ENCODE data around the gene LGALS3BP. TPM values are rescaled to one million over a fixed set of nuclear protein-coding genes. Genes with fewer than 3 reads are reported as not detected.
A peak's percentile ranks its signal among the peaks of the same experiment; 100 is the strongest.

The LGALS3BP gene
- total and polyA plus RNA-seq, 2 experiments from 2014 or later = 15.1 to 36.5 TPM

DNA sequence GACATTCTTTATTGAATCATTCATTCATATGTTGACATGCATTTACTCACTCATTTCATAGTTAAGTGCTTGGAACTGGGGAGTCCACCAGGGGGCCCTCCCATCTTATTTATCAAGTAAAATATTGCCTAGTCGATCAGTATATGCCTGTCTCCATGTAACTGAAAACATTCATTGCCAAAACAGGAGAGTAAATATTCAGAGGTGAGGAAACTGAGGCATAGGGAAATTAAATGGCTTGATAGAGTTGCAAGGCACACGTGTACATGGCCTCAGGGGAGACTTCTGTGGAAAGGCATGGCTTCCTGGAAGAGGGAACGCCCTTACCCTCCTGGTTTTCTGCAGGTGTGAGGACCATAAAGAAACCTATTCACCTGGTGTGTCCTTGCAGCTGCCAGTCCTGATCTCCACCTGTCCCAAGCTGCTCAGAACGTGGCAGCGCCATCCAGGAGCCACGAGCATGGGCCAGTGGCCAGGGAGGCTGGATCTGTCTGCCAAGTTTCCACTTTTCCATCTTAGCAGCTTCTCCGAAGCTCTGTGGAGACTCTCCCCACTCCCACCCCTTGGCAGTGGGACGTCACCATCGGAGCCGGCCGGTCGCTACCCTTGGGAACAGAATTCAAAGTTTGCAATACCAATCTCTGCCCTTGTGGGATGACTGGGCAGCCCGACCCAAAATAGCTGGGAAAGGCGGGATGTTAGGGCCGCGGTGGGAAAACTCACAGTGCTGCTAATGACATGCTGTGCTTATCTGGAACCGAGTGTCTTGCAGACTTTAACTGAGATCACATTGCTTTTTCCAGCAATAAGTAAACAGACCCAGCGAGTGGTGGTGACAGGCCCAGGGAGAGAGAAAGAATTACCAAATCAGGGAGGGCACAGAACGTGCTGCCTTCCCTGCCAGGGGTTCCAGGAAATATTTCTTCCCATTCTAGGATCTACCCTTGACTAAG, 40.2 kb upstream of the LGALS3BP start:
- Histone ChIP-seq H3F3A (replicated peaks; ENCODE audit: low read depth) (0 out of 2 replicates have a peak, but pooled peaks cover 2% of the 10 kb centered on the region), H3K79me2 (replicated peaks; ENCODE audit: insufficient read depth) (no peaks in the 10 kb centered on the region), H3K36me3 (ENCODE audit: insufficient read depth) (no peaks in the 10 kb centered on the region), H4K20me1 (replicated peaks; ENCODE audit: insufficient read depth) (no peaks in the 10 kb centered on the region), H2AFZ (no peak overlapping the region), H3K4me2 (no peak overlapping the region), H3K27me3 (ENCODE audit: insufficient read depth) (peaks cover 52% of the 10 kb centered on the region), H3K9me2 (ENCODE audit: insufficient read depth) (no peaks in the 10 kb centered on the region), H3K27ac (ENCODE audit: low read depth) (no peak overlapping the region), H3K4me3 (no peak overlapping the region), H3K4me1 (ENCODE audit: insufficient read depth) (peaks cover 7% of the 10 kb centered on the region)
- Mint-ChIP-seq H3K9me3 (peaks cover 24% of the 10 kb centered on the region), H3K27ac (no peak overlapping the region), H3K27me3 (ENCODE audit: insufficient read depth, low read depth, poor library complexity) (peaks cover 42% of the 10 kb centered on the region), H3K36me3 (ENCODE audit: low read depth) (peaks cover 5% of the 10 kb centered on the region; the same call in 2 of the 3 replicates), H3K4me1 (peaks cover 17% of the 10 kb centered on the region), H3K4me3 (no peak overlapping the region)
- TF ChIP-seq CREB1 (CRISPR knock-in tag; IDR thresholded peaks at IDR 0.05; ENCODE audit: low read depth) = no peak
- TF ChIP-seq, protein P1, sequence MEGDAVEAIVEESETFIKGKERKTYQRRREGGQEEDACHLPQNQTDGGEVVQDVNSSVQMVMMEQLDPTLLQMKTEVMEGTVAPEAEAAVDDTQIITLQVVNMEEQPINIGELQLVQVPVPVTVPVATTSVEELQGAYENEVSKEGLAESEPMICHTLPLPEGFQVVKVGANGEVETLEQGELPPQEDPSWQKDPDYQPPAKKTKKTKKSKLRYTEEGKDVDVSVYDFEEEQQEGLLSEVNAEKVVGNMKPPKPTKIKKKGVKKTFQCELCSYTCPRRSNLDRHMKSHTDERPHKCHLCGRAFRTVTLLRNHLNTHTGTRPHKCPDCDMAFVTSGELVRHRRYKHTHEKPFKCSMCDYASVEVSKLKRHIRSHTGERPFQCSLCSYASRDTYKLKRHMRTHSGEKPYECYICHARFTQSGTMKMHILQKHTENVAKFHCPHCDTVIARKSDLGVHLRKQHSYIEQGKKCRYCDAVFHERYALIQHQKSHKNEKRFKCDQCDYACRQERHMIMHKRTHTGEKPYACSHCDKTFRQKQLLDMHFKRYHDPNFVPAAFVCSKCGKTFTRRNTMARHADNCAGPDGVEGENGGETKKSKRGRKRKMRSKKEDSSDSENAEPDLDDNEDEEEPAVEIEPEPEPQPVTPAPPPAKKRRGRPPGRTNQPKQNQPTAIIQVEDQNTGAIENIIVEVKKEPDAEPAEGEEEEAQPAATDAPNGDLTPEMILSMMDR (conservative IDR thresholded peaks at IDR 0.05; ENCODE audit: low read depth in 2 of 2) = peak; percentile 64 to 72
- ATAC-seq = no peak
- DNase-seq (ENCODE audit: low spot score) = peak; percentile 63

DNA sequence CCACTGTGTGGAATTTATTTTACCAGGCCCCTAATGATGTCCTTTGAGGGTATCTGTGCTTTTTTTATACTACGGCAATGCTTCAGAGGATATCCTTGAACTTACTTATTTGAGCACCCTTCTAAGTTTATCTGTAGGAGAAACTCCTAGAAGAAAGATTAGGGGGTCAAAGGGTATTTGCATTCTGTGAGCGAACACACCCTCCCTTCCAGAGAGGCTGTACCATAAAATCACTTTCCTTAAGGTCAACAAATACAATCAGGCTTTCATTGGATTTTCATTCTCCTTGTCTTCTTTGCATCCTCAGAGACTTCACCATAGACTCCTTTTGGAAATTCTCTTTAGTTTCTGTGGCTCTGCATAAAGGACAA, 39.5 kb upstream of the LGALS3BP start:
- Mint-ChIP-seq H3K4me1 (peaks cover 17% of the 10 kb centered on the region), H3K36me3 (ENCODE audit: low read depth) (peaks cover 5% of the 10 kb centered on the region; the same call in 2 of the 3 replicates), H3K27me3 (ENCODE audit: insufficient read depth, low read depth, poor library complexity) (peaks cover 36% of the 10 kb centered on the region), H3K27ac (no peak overlapping the region), H3K4me3 (no peak overlapping the region), H3K9me3 (peaks cover 30% of the 10 kb centered on the region)
- H3K4me2 ChIP-seq = no peak overlapping the region
- peaks cover 7% of the 10 kb centered on the region for H3K4me1 ChIP-seq (ENCODE audit: insufficient read depth)
- no peaks in the 10 kb centered on the region for H3K79me2 ChIP-seq (replicated peaks; ENCODE audit: insufficient read depth)
- no peaks in the 10 kb centered on the region for H3K36me3 ChIP-seq (ENCODE audit: insufficient read depth)
- no peak overlapping the region for H2AFZ ChIP-seq
- no peaks in the 10 kb centered on the region for H4K20me1 ChIP-seq (replicated peaks; ENCODE audit: insufficient read depth)
- no peak for ATAC-seq
- 0 out of 2 replicates have a peak, but pooled peaks cover 2% of the 10 kb centered on the region for H3F3A ChIP-seq (replicated peaks; ENCODE audit: low read depth)
- H3K27me3 ChIP-seq (ENCODE audit: insufficient read depth) = peaks cover 45% of the 10 kb centered on the region
- no peak for DNase-seq (ENCODE audit: low spot score)
- H3K4me3 ChIP-seq = no peak overlapping the region
- H3K9me2 ChIP-seq (ENCODE audit: insufficient read depth) = no peaks in the 10 kb centered on the region
- no peak overlapping the region for H3K27ac ChIP-seq (ENCODE audit: low read depth)
- TF ChIP-seq EZH2 (IDR thresholded peaks at IDR 0.05; ENCODE audit: low read depth, unreplicated experiment) (no peak), ZNF114 (CRISPR knock-in tag; IDR thresholded peaks at IDR 0.05) (no peak), REST (IDR thresholded peaks at IDR 0.05; ENCODE audit: unreplicated experiment) (no peak), EZH2phosphoT487 (IDR thresholded peaks at IDR 0.05; ENCODE audit: unreplicated experiment) (no peak), ZNF331 (CRISPR knock-in tag; IDR thresholded peaks at IDR 0.05; ENCODE audit: low read depth) (no peak), STAT1 (IDR thresholded peaks at IDR 0.05; ENCODE audit: unreplicated experiment) (no peak)
- TF ChIP-seq, protein P2, sequence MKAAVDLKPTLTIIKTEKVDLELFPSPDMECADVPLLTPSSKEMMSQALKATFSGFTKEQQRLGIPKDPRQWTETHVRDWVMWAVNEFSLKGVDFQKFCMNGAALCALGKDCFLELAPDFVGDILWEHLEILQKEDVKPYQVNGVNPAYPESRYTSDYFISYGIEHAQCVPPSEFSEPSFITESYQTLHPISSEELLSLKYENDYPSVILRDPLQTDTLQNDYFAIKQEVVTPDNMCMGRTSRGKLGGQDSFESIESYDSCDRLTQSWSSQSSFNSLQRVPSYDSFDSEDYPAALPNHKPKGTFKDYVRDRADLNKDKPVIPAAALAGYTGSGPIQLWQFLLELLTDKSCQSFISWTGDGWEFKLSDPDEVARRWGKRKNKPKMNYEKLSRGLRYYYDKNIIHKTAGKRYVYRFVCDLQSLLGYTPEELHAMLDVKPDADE (IDR thresholded peaks at IDR 0.05) = no peak

Data from GM23338 (cell line).